HepG2 (cell line): ENCODE measurements around the gene C9. TPM values are rescaled to one million over a fixed set of nuclear protein-coding genes. Genes with fewer than 3 reads are reported as not detected.

Experiments
- KDM5A ChIP-seq: fragments of 200-600 bp; sonication (generic); IDR thresholded peaks from 2 replicates; pipeline ENCODE4 v1.7.0; 2018; ENCODE audit warnings: antibody characterized with exemption, mild to moderate bottlenecking, low read length, borderline replicate concordance
- MTA1 ChIP-seq: sonication (generic); formaldehyde crosslinking; IDR thresholded peaks from 2 replicates; pipeline ENCODE4 v1.4.0; 2020; ENCODE audit warnings: missing genetic modification reagents, mild to moderate bottlenecking, borderline replicate concordance
- PAF1 ChIP-seq: IDR thresholded peaks from 2 replicates; pipeline ENCODE4 v1.6.1; 2016; ENCODE audit warnings: missing genetic modification reagents, missing compliant biosample characterization
- PHF21A ChIP-seq: sonication (generic); formaldehyde crosslinking; IDR thresholded peaks from 2 replicates; pipeline ENCODE4 v1.5.0; 2020; ENCODE audit warnings: mild to moderate bottlenecking, missing genetic modification reagents
- SOX13 ChIP-seq, 3 experiments: fragments of 450-650 bp in 1 of 3; sonication (generic) in 1 of 3; formaldehyde crosslinking in 1 of 3; IDR thresholded peaks in 2 of 3; conservative IDR thresholded peaks in 1 of 3; 2 replicates each; pipeline versions ENCODE4 v1.5.0 to v1.6.1; 2016 to 2020; ENCODE audit warnings: antibody characterized with exemption in 1 of 3, mild to moderate bottlenecking in 1 of 3, missing compliant biosample characterization in 1 of 3, missing genetic modification reagents in 1 of 3, moderate library complexity in 1 of 3
- SP4 ChIP-seq: sonication (generic); formaldehyde crosslinking; IDR thresholded peaks from 2 replicates; pipeline ENCODE4 v1.8.1; 2023; ENCODE audit warnings: mild to moderate bottlenecking, missing genetic modification reagents
- TOE1 ChIP-seq: sonication (generic); formaldehyde crosslinking; IDR thresholded peaks from 2 replicates; pipeline ENCODE4 v1.4.0; 2020; ENCODE audit warnings: mild to moderate bottlenecking, missing genetic modification reagents
- YEATS2 ChIP-seq: sonication (generic); formaldehyde crosslinking; IDR thresholded peaks from 2 replicates; pipeline ENCODE4 v1.4.0; 2020; ENCODE audit warnings: missing genetic modification reagents, borderline replicate concordance
- ZMYM4 ChIP-seq: sonication (generic); formaldehyde crosslinking; IDR thresholded peaks from 2 replicates; pipeline ENCODE4 v1.8.1; 2023; ENCODE audit warnings: mild to moderate bottlenecking, missing genetic modification reagents
- ZNF543 ChIP-seq: sonication (generic); formaldehyde crosslinking; IDR thresholded peaks from 2 replicates; pipeline ENCODE4 v1.4.0; 2020; ENCODE audit warnings: mild to moderate bottlenecking, missing genetic modification reagents
- ZNF691 ChIP-seq: sonication (generic); formaldehyde crosslinking; IDR thresholded peaks from 2 replicates; pipeline ENCODE4 v1.4.0; 2020; ENCODE audit warnings: missing genetic modification reagents, low read depth, mild to moderate bottlenecking, borderline replicate concordance
- polyA plus RNA-seq, 8 experiments: library from polyadenylated mRNA; depleted of rRNA in 3 of 8; stranded (reverse) in 7 of 8; unstranded in 1 of 8; fragments of >200 nt; fragmentation: Illumina TruSeq in 4 of 8; extraction: Trizol in 4 of 8; gene quantifications; 2 replicates each; pipeline versions ENCODE4 v1.2.1 to v1.2.3, GENCODE V29; 2011 to 2016; ENCODE audit warnings: low read depth in 4 of 8, missing spikeins in 1 of 8, mixed read lengths in 1 of 8; ENCODE audit not compliant: insufficient read depth in 1 of 8
- total RNA-seq, 5 experiments: library from RNA; depleted of rRNA; stranded (reverse); fragments of >200 nt; fragmentation: Illumina TruSeq; extraction: Trizol; gene quantifications; 2 replicates each; pipeline ENCODE4 v1.2.3, GENCODE V29; 2016; ENCODE audit warnings: low read depth in 1 of 5
- TF ChIP-seq, protein P1 (sequence below): IDR thresholded peaks from 2 replicates; pipeline ENCODE4 v1.6.1; 2016; ENCODE audit warnings: low read depth, borderline replicate concordance
- TF ChIP-seq, protein P2 (sequence below): sonication (generic); formaldehyde crosslinking; IDR thresholded peaks from 2 replicates; pipeline ENCODE4 v1.4.0; 2020; ENCODE audit warnings: mild to moderate bottlenecking, missing genetic modification reagents
- TF ChIP-seq, protein P3 (sequence below): sonication (generic); formaldehyde crosslinking; IDR thresholded peaks from 2 replicates; pipeline ENCODE4 v1.5.0; 2020; ENCODE audit warnings: missing genetic modification reagents, mild to moderate bottlenecking, borderline replicate concordance
- TF ChIP-seq, protein P4 (sequence below): sonication (generic); formaldehyde crosslinking; IDR thresholded peaks from 2 replicates; pipeline ENCODE4 v1.4.0; 2020; ENCODE audit warnings: mild to moderate bottlenecking, missing genetic modification reagents

The C9 gene
- total and polyA plus RNA-seq, 2 of the 13 experiments (the other 11 are each of a cell fraction or from before 2014, with no cell fraction given), result not detected

DNA sequence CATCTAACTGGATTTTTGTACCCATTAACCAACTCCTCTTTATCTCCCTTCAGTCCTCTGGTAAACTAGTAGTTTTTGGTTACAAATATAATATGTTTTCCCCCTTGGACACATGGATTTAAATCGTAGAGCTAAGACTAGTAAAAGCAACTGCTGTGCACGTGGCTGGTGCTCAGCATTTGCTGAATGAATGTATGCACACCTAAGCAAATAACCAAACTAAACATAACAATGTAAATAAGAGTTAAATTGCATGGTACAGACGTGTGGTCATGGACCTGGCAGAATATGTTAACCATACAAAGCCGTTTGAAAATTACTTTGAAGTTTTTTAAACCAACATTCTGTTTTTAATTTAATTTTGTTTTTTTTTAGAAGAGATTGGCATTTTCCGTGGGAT, 79.7 kb downstream of the C9 start (continued):
- TF ChIP-seq, protein P1, sequence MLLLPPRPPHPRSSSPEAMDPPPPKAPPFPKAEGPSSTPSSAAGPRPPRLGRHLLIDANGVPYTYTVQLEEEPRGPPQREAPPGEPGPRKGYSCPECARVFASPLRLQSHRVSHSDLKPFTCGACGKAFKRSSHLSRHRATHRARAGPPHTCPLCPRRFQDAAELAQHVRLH, result no peak
- TF ChIP-seq TOE1 (CRISPR knock-in tag) (no peak), MTA1 (no peak), SOX13 (IDR thresholded peaks at IDR 0.05) (no peak), SOX13 (CRISPR knock-in tag; conservative IDR thresholded peaks at IDR 0.05 in 1 of 2, IDR thresholded peaks at IDR 0.05 in 1 of 2) (peak in 1 of 2 experiments; percentile 66; a peak in 2 of 4 replicates), ZNF691 (CRISPR knock-in tag) (no peak), PAF1 (CRISPR knock-in tag) (no peak), SP4 (CRISPR knock-in tag) (no peak), YEATS2 (CRISPR knock-in tag) (no peak), KDM5A (no peak), ZMYM4 (no peak), ZNF543 (CRISPR knock-in tag) (no peak), PHF21A (CRISPR knock-in tag) (no peak)
- TF ChIP-seq, protein P2, sequence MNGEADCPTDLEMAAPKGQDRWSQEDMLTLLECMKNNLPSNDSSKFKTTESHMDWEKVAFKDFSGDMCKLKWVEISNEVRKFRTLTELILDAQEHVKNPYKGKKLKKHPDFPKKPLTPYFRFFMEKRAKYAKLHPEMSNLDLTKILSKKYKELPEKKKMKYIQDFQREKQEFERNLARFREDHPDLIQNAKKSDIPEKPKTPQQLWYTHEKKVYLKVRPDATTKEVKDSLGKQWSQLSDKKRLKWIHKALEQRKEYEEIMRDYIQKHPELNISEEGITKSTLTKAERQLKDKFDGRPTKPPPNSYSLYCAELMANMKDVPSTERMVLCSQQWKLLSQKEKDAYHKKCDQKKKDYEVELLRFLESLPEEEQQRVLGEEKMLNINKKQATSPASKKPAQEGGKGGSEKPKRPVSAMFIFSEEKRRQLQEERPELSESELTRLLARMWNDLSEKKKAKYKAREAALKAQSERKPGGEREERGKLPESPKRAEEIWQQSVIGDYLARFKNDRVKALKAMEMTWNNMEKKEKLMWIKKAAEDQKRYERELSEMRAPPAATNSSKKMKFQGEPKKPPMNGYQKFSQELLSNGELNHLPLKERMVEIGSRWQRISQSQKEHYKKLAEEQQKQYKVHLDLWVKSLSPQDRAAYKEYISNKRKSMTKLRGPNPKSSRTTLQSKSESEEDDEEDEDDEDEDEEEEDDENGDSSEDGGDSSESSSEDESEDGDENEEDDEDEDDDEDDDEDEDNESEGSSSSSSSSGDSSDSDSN (CRISPR knock-in tag), result no peak
- TF ChIP-seq, protein P3, sequence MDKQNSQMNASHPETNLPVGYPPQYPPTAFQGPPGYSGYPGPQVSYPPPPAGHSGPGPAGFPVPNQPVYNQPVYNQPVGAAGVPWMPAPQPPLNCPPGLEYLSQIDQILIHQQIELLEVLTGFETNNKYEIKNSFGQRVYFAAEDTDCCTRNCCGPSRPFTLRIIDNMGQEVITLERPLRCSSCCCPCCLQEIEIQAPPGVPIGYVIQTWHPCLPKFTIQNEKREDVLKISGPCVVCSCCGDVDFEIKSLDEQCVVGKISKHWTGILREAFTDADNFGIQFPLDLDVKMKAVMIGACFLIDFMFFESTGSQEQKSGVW, result no peak
- TF ChIP-seq, protein P4, sequence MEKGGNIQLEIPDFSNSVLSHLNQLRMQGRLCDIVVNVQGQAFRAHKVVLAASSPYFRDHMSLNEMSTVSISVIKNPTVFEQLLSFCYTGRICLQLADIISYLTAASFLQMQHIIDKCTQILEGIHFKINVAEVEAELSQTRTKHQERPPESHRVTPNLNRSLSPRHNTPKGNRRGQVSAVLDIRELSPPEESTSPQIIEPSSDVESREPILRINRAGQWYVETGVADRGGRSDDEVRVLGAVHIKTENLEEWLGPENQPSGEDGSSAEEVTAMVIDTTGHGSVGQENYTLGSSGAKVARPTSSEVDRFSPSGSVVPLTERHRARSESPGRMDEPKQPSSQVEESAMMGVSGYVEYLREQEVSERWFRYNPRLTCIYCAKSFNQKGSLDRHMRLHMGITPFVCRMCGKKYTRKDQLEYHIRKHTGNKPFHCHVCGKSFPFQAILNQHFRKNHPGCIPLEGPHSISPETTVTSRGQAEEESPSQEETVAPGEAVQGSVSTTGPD (CRISPR knock-in tag), result no peak
